Endothelial cell (in vitro differentiated cells): ENCODE data around the gene MTCL1. TPM values are rescaled to one million over a fixed set of nuclear protein-coding genes. Genes with fewer than 3 reads are reported as not detected.
"Not testable (repeated sequence)": the region's sequence is repeated elsewhere in the genome, so short reads cannot be mapped to it uniquely, and the experiment has no call there.

Experiments
- DNase-seq: peaks from one replicate; pipeline ENCODE4 v3.0.0; 2021; ENCODE audit warnings: low spot score
- H3K27ac Mint-ChIP-seq: one replicate; pipeline ENCODE4 v1.8.0; 2021; ENCODE audit warnings: mixed read lengths, inconsistent platforms; ENCODE audit not compliant: unreplicated experiment
- H3K27me3 Mint-ChIP-seq: one replicate; pipeline ENCODE4 v1.8.0; 2021; ENCODE audit warnings: mild to moderate bottlenecking, moderate library complexity, mixed read lengths, inconsistent platforms; ENCODE audit not compliant: unreplicated experiment
- H3K36me3 Mint-ChIP-seq: one replicate; pipeline ENCODE4 v1.8.0; 2021; ENCODE audit warnings: mild to moderate bottlenecking, low read depth, mixed read lengths, inconsistent platforms; ENCODE audit not compliant: unreplicated experiment
- H3K4me1 Mint-ChIP-seq: one replicate; pipeline ENCODE4 v1.8.0; 2021; ENCODE audit warnings: mild to moderate bottlenecking, mixed read lengths, inconsistent platforms; ENCODE audit not compliant: unreplicated experiment
- H3K4me3 Mint-ChIP-seq: one replicate; pipeline ENCODE4 v1.8.0; 2021; ENCODE audit warnings: mild to moderate bottlenecking, mixed read lengths, inconsistent platforms; ENCODE audit not compliant: unreplicated experiment
- H3K9me3 Mint-ChIP-seq: one replicate; pipeline ENCODE4 v1.8.0; 2021; ENCODE audit warnings: mixed read lengths, inconsistent platforms; ENCODE audit not compliant: unreplicated experiment
- total RNA-seq: library from RNA; stranded (reverse); fragmentation: NEBNext Ultra II Directional; extraction: Animal tissue kit (Norgen Biotek cat#: 25700); gene quantifications from one replicate; pipeline ENCODE4 v1.2.1, GENCODE V29; 2021; ENCODE audit not compliant: unreplicated experiment
- TF ChIP-seq, protein P1 (sequence below): fragments of 200-600 bp; sonication (generic); IDR thresholded peaks from one replicate; pipeline ENCODE4 v1.5.0; 2021; ENCODE audit warnings: antibody characterized with exemption; ENCODE audit not compliant: unreplicated experiment

Gene MTCL1
- total RNA-seq, 1 donor from 2014 or later, result 3.8 TPM

DNA sequence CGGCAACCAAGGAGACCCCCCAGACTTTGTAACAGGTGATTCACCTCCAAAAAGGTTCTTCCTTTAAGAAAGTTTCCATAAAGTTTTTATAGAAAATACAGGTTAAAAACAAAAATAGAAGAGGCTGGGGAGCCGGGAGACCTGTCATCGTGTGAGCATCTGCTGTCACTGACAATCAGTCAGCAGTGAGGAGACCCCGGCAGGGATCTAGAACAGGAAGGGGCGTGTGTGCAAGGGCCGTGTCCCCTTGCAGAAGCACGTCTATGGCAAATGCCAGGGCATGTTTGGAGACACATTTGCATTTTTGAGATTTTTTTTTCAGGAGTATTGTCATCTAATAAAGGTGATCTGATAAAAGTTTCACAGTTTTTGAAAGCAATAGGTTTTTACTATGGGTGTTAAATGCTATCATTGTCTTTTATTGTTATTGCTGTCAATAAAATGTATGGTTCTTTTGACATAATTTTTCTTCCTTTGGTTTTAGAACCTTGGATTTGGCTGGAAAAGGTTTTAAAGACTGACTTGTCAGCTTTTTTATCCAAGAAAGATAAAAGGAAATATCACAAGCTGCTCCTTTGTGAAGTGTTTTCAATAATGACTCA is 52.1 kb downstream of the MTCL1 start:
- H3K9me3 Mint-ChIP-seq, result no peaks in the 10 kb centered on the region
- DNase-seq, result no peak
- peaks cover 2% of the 10 kb centered on the region for H3K4me1 Mint-ChIP-seq
- H3K27ac Mint-ChIP-seq, result no peak overlapping the region
- H3K4me3 Mint-ChIP-seq, result no peak overlapping the region
- H3K27me3 Mint-ChIP-seq, result peaks cover 1% of the 10 kb centered on the region
- TF ChIP-seq, protein P1, sequence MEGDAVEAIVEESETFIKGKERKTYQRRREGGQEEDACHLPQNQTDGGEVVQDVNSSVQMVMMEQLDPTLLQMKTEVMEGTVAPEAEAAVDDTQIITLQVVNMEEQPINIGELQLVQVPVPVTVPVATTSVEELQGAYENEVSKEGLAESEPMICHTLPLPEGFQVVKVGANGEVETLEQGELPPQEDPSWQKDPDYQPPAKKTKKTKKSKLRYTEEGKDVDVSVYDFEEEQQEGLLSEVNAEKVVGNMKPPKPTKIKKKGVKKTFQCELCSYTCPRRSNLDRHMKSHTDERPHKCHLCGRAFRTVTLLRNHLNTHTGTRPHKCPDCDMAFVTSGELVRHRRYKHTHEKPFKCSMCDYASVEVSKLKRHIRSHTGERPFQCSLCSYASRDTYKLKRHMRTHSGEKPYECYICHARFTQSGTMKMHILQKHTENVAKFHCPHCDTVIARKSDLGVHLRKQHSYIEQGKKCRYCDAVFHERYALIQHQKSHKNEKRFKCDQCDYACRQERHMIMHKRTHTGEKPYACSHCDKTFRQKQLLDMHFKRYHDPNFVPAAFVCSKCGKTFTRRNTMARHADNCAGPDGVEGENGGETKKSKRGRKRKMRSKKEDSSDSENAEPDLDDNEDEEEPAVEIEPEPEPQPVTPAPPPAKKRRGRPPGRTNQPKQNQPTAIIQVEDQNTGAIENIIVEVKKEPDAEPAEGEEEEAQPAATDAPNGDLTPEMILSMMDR, result no peak
- peaks cover 4% of the 10 kb centered on the region for H3K36me3 Mint-ChIP-seq

DNA sequence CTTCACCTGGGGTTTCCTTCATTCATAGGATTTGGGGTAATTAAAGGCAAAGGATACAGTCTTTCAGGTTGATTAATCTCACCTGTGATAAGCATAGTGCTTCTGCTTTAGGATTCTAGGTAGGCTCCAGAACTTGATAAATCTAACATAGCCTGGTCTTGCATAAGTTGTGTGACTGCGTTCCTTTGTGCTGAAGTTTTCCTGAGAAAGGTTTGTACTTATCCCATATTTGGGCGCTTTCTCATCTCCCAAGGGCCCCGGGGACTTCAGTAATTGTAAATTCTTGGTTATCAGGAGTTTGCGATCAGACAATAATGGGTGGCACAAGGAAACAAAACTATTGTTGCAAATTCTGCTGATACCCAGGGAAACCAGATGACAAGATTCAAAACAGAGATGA is 53.1 kb downstream of the MTCL1 start:
- Mint-ChIP-seq H3K27ac (no peak overlapping the region), H3K27me3 (peaks cover 1% of the 10 kb centered on the region), H3K9me3 (no peaks in the 10 kb centered on the region), H3K36me3 (peaks cover 4% of the 10 kb centered on the region), H3K4me1 (peaks cover 2% of the 10 kb centered on the region), H3K4me3 (no peak overlapping the region)
- TF ChIP-seq, protein P1, result no peak
- no peak for DNase-seq

DNA sequence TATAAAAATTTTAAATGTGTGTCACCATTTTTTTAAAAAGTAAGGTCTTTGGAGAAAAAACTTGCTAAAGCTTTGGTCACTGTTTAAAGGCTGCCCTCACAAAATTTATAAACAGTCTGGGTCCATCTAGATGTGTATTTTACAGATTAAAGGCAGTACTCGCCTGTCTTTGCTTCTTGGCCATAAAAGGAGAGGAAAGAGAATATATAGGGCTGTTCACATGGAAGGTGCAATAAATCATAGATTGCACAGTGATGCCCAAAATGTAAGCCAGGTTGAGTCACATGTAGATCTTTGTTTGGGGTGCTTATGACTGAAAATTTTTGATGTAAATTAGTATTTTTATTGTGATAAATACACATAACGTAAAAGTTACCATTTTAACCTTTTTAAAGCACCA is 55.6 kb downstream of the MTCL1 start:
- H3K36me3 Mint-ChIP-seq, result peaks cover 4% of the 10 kb centered on the region
- no peak overlapping the region for H3K27ac Mint-ChIP-seq
- H3K4me1 Mint-ChIP-seq, result peaks cover 2% of the 10 kb centered on the region
- no peak overlapping the region for H3K4me3 Mint-ChIP-seq
- TF ChIP-seq, protein P1, result no peak
- no peak for DNase-seq
- no peaks in the 10 kb centered on the region for H3K9me3 Mint-ChIP-seq
- peaks cover 1% of the 10 kb centered on the region for H3K27me3 Mint-ChIP-seq

GRCh38 chr18:8761535-8761934 is 56.2 kb downstream of the MTCL1 start:
- H3K4me3 Mint-ChIP-seq, DNase-seq, H3K27me3 Mint-ChIP-seq, H3K27ac Mint-ChIP-seq, H3K36me3 Mint-ChIP-seq, H3K9me3 Mint-ChIP-seq, H3K4me1 Mint-ChIP-seq: not testable (repeated sequence)

DNA sequence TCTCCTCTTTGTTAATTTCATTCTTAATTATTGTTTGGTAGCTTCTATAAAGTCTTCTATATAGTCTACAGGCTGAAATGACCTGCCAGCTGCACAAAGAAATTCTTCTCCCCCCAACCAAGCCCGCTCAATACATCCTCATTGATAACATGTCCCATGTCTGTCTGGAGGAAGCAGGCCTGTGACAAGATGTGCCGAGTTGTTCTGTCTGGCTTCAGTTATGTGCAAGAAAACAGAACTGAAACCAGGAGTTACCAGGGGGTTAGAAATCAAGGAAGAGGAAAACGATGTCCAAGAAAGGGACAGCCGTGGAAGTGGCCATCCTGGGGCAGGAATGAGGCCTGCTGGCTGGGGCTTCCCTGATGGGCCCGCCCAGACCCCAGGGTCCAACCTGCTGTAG is 57.6 kb downstream of the MTCL1 start:
- H3K27ac Mint-ChIP-seq, result no peak overlapping the region
- no peaks in the 10 kb centered on the region for H3K9me3 Mint-ChIP-seq
- peaks cover 4% of the 10 kb centered on the region for H3K36me3 Mint-ChIP-seq
- H3K27me3 Mint-ChIP-seq, result peaks cover 1% of the 10 kb centered on the region
- H3K4me1 Mint-ChIP-seq, result peaks cover 2% of the 10 kb centered on the region
- no peak for DNase-seq
- TF ChIP-seq, protein P1, result no peak
- H3K4me3 Mint-ChIP-seq, result no peak overlapping the region
